IMR-90 (cell line): ENCODE measurements around the gene ITGA5.

Experiments used
- BHLHE40 ChIP-seq: fragments of 150-350 bp; IDR thresholded peaks from 2 replicates; pipeline ENCODE4 v1.6.1; 2016; ENCODE audit warnings: mild to moderate bottlenecking, low read depth, low read length
- CEBPB ChIP-seq: IDR thresholded peaks from 2 replicates; pipeline ENCODE4 v1.6.1; 2012; ENCODE audit warnings: low read depth, low read length, improper control_type of control experiment
- CHD1 ChIP-seq: IDR thresholded peaks from 2 replicates; pipeline ENCODE4 v1.6.1; 2012; ENCODE audit warnings: low read depth, low read length, improper control_type of control experiment
- MAFK ChIP-seq: IDR thresholded peaks from 2 replicates; pipeline ENCODE4 v1.6.1; 2012; ENCODE audit warnings: low read depth, low read length, improper control_type of control experiment
- MAZ ChIP-seq: IDR thresholded peaks from 2 replicates; pipeline ENCODE4 v1.6.1; 2012; ENCODE audit warnings: low read depth, mild to moderate bottlenecking, low read length, improper control_type of control experiment, moderate library complexity, borderline replicate concordance
- MXI1 ChIP-seq: IDR thresholded peaks from 2 replicates; pipeline ENCODE4 v1.6.1; 2012; ENCODE audit warnings: low read depth, mild to moderate bottlenecking, low read length, moderate library complexity, borderline replicate concordance
- POLR2A ChIP-seq: IDR thresholded peaks from 2 replicates; pipeline ENCODE4 v1.6.1; 2012; ENCODE audit warnings: mild to moderate bottlenecking, low read depth, low read length
- RAD21 ChIP-seq: IDR thresholded peaks from 2 replicates; pipeline ENCODE4 v1.6.1; 2012; ENCODE audit warnings: low read length, improper control_type of control experiment
- RCOR1 ChIP-seq: IDR thresholded peaks from 2 replicates; pipeline ENCODE4 v1.6.1; 2012; ENCODE audit warnings: mild to moderate bottlenecking, low read length, improper control_type of control experiment; ENCODE audit not compliant: insufficient replicate concordance
- RFX5 ChIP-seq: IDR thresholded peaks from 2 replicates; pipeline ENCODE4 v1.8.0; 2012; ENCODE audit warnings: low read depth, mild to moderate bottlenecking, low read length, moderate library complexity
- SMC3 ChIP-seq: fragments of 150-350 bp; IDR thresholded peaks from 2 replicates; pipeline ENCODE4 v1.6.1; 2016; ENCODE audit warnings: low read depth, mild to moderate bottlenecking, antibody characterized with exemption, low read length, moderate library complexity
- TF ChIP-seq, protein P1 (sequence below): conservative IDR thresholded peaks from 2 replicates; pipeline ENCODE4 v1.5.1; 2012; ENCODE audit warnings: mild to moderate bottlenecking, low read depth, low read length, improper control_type of control experiment
- TF ChIP-seq, protein P2 (sequence below): fragments of 150-350 bp; IDR thresholded peaks from 2 replicates; pipeline ENCODE4 v1.6.1; 2017; ENCODE audit warnings: mild to moderate bottlenecking, antibody characterized with exemption, low read length, low read depth
- TF ChIP-seq, protein P3 (sequence below): fragments of 150-350 bp; IDR thresholded peaks from 2 replicates; pipeline ENCODE4 v1.6.1; 2016; ENCODE audit warnings: low read depth, mild to moderate bottlenecking, low read length, moderate library complexity, borderline replicate concordance

DNA sequence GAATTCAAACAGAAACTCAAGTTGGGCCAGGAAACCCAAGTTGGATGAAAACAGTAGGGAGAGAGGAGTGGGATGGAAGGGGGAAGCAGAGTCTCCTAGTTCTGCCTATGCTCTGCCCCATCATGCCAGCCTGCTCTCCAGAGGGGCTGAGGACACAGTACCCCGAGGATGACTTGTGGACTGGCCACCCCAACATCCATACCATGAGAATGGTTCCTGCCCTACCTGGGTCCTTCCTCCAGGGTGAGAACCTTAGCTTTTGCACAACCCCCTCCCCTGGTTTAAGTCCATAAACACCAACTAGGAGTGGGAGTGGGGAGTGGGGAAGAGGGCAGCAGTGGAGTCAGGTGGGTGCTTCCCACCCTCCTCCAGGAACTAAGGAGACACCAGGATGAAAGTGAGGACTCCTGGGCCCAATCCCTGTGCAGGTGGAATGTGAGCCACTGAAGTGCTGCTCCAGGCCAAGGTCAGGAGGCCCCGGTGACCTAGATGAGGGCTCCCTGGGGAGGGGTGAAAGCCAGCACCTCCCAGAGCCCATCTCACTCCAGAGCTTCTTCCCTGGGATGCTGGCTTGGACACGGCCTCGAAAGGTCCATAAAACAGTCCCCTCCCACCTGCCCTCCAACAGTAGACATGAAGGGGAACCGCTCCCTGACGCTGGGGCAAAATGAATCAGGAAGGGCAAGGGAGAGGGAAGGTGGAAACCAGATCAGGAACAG is 41.1 kb downstream of the ITGA5 start:
- TF ChIP-seq, protein P1, sequence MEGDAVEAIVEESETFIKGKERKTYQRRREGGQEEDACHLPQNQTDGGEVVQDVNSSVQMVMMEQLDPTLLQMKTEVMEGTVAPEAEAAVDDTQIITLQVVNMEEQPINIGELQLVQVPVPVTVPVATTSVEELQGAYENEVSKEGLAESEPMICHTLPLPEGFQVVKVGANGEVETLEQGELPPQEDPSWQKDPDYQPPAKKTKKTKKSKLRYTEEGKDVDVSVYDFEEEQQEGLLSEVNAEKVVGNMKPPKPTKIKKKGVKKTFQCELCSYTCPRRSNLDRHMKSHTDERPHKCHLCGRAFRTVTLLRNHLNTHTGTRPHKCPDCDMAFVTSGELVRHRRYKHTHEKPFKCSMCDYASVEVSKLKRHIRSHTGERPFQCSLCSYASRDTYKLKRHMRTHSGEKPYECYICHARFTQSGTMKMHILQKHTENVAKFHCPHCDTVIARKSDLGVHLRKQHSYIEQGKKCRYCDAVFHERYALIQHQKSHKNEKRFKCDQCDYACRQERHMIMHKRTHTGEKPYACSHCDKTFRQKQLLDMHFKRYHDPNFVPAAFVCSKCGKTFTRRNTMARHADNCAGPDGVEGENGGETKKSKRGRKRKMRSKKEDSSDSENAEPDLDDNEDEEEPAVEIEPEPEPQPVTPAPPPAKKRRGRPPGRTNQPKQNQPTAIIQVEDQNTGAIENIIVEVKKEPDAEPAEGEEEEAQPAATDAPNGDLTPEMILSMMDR: no peak
- no peak for TF ChIP-seq RFX5
- TF ChIP-seq RCOR1: no peak
- TF ChIP-seq POLR2A: no peak
- TF ChIP-seq MXI1: no peak
- TF ChIP-seq MAFK: no peak
- TF ChIP-seq, protein P2, sequence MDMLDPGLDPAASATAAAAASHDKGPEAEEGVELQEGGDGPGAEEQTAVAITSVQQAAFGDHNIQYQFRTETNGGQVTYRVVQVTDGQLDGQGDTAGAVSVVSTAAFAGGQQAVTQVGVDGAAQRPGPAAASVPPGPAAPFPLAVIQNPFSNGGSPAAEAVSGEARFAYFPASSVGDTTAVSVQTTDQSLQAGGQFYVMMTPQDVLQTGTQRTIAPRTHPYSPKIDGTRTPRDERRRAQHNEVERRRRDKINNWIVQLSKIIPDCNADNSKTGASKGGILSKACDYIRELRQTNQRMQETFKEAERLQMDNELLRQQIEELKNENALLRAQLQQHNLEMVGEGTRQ: no peak
- TF ChIP-seq CEBPB: no peak
- TF ChIP-seq, protein P3, sequence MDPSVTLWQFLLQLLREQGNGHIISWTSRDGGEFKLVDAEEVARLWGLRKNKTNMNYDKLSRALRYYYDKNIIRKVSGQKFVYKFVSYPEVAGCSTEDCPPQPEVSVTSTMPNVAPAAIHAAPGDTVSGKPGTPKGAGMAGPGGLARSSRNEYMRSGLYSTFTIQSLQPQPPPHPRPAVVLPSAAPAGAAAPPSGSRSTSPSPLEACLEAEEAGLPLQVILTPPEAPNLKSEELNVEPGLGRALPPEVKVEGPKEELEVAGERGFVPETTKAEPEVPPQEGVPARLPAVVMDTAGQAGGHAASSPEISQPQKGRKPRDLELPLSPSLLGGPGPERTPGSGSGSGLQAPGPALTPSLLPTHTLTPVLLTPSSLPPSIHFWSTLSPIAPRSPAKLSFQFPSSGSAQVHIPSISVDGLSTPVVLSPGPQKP: no peak
- no peak for TF ChIP-seq CHD1
- no peak for TF ChIP-seq BHLHE40
- no peak for TF ChIP-seq RAD21
- TF ChIP-seq SMC3: no peak
- TF ChIP-seq MAZ: no peak
